Smooth muscle cell of the brain vasculature (primary cell): Measurements from ENCODE around the gene KRTAP12-2.
"Not testable (repeated sequence)": the region's sequence is repeated elsewhere in the genome, so short reads cannot be mapped to it uniquely, and the experiment has no call there.

ENCODE experiments used
- DNase-seq: peaks from one replicate; pipeline ENCODE4 v3.0.0-alpha.2; 2012; ENCODE audit warnings: low read depth, low spot score

The KRTAP12-2 gene

GRCh38 chr21:44627181-44627822 lies 39.4 kb downstream of the KRTAP12-2 start:
- not testable (repeated sequence) for DNase-seq

- DNase-seq: no peak
These were observed 40.0 kb downstream of the KRTAP12-2 start, which contains the start of gene KRTAP10-9 for GRCh38 chr21:44626673-44627143. Gene KRTAP10-9 (plus strand): TSS chr21:44627093. CDS start chr21:44627172, 79 bp downstream.

GRCh38 chr21:44626262-44626661 lies 40.5 kb downstream of the KRTAP12-2 start:
- no peak for DNase-seq

GRCh38 chr21:44625756-44626155 lies 41.0 kb downstream of the KRTAP12-2 start:
- no peak for DNase-seq

- DNase-seq: no peak
These were observed 43.2 kb downstream of the KRTAP12-2 start for GRCh38 chr21:44623575-44623974.

- DNase-seq: no peak
These were observed 46.8 kb downstream of the KRTAP12-2 start for GRCh38 chr21:44619886-44620285.

GRCh38 chr21:44618909-44619308 lies 47.8 kb downstream of the KRTAP12-2 start:
- no peak for DNase-seq

- DNase-seq: no peak
These were observed 48.2 kb downstream of the KRTAP12-2 start for GRCh38 chr21:44618504-44618903.

GRCh38 chr21:44617071-44617501 lies 49.6 kb downstream of the KRTAP12-2 start:
- no peak for DNase-seq

- no peak for DNase-seq
These were observed 50.2 kb downstream of the KRTAP12-2 start for GRCh38 chr21:44616591-44616926.
